Caki2 (cell line): ENCODE measurements around the gene UNK. TPM values are rescaled to one million over a fixed set of nuclear protein-coding genes. Genes with fewer than 3 reads are reported as not detected.

Experiments
- DNase-seq: peaks from one replicate; pipeline ENCODE4 v3.0.0-alpha.2; 2015; ENCODE audit warnings: low read depth
- in situ Hi-C: cut with HindIII; loops from 2 replicates; pipeline ENCODE4 v1.10.0; 2016; ENCODE audit warnings: low sequenced_read_pairs, low pct_unique_long_range_greater_than_20kb, mixed read lengths
- total RNA-seq: library from RNA; depleted of rRNA; stranded (reverse); fragments of >200 nt; shearing (Covaris generic); gene quantifications from 2 replicates; pipeline ENCODE4 v1.2.3, GENCODE V29; 2014; ENCODE audit warnings: low replicate concordance

Gene UNK
- total RNA-seq, 1 experiment from 2014 or later: 37.1 TPM

DNA sequence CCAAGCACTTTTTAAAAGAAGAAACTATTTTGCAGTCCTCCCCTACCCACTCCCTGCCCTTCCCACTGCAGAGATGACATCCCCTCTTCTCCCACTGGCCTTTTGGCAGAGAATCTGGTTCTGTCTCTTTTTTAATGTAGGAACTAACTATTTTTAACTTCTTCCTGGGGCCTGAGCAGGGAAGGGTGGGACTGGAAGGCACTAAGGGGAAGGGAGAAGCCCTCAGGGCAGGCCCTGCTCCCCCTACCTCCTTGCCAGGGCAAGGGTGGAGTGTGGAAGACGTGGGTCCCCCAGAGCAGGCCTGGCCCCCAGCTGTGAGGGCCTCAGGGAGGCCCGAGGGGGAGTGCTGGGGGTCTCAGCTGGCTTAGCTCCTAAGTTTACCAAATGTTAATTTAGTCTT is 40.1 kb downstream of the UNK start:
- DNase-seq: no peak
- in situ Hi-C loops: no loop called here

DNA sequence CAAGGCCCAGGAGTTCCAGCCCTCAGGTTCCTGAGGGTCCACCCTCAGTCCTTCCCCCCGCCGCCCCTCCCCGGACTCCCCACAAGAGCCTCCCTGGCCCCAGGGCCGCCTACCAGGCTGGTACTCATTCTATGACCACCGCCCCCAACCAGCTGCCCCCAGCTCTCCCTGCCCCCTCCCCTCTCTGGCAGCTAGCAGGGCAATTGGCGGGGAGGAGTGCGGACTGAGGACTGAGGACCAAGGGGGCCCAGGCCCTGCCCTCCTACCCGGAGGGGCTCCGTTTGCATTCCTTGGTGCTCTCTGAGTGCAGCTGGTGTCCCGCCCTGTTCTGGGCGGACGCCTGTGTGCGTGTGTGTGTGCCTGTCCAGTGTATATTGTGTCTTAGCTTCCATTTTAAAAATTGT is 40.5 kb downstream of the UNK start:
- DNase-seq: no peak
- in situ Hi-C loops: no loop called here

DNA sequence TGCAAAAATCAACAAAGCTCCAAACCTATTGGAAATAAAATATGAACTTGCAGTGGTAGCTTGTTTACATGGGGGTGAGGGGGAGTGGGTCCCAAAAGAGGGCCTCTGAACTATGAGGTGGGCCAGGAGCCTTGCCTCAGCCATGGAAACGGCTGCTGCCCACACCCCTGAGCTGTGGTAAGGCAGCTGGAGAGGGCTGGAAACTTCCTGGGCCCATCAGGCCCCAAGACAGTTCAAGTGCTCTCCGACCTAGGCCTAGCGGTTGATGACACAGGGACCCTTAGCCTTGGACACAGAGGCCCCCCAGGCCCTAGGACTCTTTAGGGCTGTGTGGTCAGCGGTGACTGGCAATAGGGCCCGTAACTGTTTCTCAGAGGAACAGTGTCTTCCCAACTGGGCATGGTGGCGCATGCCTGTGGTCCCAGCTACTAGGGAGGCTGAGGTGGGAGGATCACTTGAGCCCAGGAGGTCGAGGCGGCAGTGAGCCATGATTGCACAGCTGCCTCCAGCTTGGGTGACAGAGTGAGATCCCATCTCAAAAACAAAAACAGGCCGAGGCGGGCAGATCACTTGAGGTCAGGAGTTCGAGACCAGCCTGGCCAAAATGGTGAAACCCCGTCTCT is 41.3 kb downstream of the UNK start:
- no peak for DNase-seq
- in situ Hi-C loops: no loop called here

DNA sequence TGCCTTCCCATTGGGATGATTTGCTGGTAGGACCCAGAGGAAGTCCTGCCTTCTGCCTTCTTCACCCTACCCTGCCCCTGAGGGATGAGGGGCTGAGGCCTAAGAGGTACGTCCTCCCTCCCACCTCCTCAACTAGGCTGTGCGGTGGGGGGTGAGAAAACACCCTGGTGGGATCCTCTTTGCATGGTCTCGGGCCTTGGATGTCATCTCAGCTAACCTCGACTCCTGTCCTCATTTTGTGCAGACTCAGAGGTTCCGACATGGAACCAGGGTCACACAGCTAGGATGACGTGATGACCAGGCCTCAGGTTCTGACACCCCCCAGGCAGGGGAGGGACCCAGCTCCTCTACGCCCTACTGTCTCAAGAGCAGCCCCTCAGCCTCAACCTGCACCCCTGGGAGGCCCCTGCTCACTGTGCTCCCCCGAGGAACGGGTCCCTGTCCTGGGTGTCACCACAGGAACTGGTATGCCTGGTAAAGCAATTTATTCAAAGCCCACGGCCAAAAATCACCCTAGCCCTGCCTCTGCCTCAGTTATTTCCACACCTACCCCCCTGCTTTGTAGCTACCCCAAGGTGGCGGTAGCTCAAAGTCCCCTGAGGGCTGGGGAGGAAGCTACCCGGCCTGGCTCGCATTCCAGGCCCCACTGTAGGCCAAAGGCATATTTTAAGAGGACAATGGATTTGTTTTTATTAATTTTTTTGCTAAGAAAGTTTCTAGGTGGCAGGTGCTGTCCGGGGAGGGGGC is 42.1 kb downstream of the UNK start:
- in situ Hi-C loops: no loop called here
- no peak for DNase-seq

DNA sequence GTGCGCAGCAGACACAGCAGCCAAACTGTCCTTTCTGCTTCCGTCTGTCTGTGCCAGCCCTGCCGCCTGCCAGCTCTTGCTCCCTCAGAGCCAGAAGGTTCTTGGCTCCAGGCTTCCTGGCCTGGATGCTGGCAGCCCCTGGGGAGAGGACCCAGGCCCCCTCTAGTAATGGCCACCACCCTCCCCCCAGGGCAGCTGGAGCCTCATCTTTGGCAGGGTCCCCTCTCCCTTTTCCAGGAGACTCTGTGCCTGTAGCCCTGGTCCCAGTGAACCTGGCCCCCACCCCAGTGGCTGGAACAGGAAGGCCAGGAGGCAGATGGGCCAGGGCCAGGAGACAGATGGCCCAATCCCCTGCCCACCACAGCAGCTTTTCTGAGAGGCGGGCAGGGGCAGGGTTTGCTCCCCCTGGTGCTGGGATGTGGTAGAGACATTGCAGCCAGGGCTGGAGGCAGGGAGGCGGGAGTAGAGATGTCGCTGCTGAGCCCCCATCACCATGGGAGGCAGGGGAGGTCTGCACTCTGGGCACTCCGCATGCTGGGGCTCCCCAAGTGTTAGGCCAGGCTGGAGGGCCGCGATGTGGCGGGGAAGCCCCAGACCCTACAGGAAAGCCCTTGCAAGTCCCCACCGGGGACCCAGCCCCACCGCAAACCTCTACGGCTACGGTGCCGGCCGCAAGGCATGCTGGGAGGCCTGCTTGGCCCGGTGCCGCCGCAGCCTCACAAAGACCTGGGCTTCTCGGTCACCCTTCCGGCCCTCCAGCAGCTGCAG is 42.9 kb downstream of the UNK start:
- no peak for DNase-seq
- in situ Hi-C loops: no loop called here

DNA sequence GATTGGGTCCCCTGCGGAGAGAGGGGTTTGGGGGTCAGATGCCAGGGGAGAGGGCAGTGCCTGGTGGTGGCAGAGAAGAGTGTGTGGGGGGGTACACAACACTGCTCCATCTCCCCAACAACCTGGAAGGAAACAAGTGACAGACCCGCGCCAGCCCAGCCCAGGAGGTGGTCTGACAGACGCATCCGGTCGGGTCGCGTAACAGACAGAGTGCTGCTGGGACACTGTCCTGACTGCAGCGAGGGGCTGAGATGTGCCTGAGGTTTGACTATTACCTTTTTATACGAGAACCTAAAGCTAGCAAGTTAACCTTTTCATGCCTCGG is 43.4 kb downstream of the UNK start:
- no peak for DNase-seq
- in situ Hi-C loops: no loop called here

DNA sequence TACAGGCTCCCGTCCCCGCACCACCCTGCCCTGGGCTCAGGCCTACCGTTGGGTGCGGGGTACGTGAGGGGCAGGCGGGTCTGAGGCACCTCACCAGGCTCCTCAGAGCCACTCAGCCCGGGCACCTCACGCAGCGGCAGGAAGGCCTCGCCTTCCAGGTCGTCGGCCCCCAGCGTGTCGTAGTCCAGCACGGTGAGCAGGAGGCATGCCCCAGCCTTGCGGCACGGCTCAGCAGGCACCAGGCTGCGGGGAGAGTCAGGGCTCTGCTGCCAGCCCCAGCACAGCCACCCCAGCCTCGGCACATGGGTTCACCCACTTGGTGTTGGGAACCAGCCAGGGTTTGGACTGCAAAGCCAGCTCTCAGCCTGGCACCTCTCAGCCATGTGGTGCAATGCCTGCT is 44.1 kb downstream of the UNK start:
- in situ Hi-C loops: no loop called here
- no peak for DNase-seq

DNA sequence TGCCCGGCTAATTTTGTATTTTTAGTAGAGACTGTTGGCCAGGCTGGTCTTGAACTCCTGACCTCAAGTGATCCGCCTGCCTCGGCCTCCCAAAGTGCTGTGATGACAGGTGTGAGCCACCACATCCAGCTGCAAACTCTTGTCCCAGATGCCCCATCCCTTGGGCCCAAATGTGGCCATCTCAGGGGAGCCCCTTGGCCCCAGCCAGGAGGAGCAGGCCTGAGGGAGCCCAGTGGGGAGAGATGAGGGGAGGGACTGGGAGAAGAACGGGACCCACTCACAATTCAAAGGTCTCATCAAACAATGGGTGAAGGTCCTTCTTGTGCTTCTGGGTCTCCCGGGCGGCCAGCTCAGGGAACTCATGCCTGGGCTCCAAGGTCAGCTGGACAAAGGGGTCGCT is 45.1 kb downstream of the UNK start:
- no peak for DNase-seq
- in situ Hi-C loops: no loop called here

DNA sequence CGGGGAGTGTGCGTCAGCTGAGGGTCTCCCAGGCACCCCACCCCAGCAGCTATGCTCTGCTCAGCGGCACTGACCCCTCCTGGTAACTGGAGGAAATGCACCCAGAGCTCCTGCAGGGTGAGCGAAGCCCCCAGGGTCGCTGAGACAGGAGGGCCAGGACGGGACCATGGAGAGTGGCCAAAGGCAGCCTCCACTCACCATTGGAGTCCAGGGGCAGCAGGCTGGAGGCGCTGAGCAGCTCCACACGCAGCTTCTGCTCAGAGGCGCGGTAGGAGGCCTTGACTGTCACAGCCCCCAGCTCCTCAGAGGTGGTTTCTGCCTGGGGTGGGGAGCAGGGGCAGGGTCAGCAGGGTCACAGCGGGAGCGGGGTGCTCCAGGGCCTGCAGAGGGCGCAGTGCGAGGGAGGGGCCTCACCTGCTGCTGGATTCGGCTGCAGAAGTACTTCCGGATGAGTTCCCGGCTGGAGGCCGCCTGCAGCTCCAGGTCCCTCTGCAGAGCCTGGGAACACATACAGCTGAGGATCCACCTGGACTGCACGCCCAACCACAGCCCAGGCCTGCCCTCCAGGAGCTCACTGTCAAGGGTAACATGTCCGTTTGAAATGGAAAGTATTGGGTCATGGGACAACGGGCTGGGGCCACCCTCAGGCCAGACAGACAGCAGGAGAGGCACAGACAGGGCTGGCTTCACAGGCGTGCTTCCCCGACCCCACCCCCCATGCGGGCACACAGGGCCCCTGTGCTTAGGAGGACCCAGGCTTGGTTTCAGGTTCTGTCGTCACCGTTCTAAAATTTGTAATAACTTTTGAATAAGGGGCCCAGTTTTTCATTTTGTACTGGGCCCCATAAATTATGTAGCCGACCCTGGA is 45.8 kb downstream of the UNK start:
- DNase-seq: no peak
- in situ Hi-C loops: no loop called here

DNA sequence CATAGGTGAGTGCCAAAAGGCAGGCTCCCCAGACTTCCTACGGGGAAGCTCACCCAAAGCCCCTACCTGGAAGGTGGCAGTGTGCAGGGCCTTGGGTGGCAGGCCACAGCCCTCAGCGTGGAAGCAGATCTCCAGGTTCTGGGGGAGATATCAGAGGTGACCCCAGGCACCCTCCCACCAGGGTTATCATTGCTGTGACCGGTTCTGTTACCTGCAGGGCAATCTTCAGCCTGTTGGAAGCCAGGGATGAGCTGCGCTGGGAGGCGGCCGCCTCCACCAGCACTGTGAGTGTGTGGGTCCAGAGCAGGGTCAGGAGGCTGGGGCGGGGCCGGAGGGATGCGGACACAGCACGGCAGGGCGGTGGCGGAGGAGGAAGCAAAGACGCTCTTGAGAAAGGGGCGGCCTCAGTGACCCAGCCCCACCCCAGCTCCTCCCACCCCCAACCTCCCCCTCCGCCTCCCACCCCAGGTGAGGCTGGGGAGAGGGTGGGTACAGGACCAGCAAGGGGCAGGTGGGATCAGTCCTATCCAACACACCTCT is 46.5 kb downstream of the UNK start:
- no peak for DNase-seq
- in situ Hi-C loops: no loop called here

DNA sequence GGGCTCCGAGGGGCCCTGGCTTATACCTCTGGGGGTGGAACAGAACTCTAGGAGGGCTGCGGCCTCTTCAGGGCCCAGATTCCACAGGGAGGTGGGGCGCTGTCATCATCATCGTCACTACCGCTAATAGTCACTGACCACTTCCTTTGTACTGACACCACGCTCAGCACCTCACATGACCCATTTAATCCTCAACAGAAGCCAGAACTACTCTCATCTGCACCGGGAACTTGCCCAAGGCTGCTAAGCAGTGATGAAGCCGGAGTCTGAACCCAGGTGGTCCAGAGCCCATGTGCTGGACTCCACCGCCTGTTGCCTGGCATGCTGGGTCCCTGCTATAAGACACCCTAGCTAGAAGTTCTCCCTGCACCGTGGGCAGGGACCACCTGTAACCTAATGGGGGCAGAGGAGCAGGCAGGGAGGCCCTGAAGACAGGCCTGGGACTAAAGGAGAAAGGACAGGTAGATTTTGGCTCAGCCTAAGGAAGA is 47.6 kb downstream of the UNK start:
- in situ Hi-C loops: no loop called here
- DNase-seq: no peak

DNA sequence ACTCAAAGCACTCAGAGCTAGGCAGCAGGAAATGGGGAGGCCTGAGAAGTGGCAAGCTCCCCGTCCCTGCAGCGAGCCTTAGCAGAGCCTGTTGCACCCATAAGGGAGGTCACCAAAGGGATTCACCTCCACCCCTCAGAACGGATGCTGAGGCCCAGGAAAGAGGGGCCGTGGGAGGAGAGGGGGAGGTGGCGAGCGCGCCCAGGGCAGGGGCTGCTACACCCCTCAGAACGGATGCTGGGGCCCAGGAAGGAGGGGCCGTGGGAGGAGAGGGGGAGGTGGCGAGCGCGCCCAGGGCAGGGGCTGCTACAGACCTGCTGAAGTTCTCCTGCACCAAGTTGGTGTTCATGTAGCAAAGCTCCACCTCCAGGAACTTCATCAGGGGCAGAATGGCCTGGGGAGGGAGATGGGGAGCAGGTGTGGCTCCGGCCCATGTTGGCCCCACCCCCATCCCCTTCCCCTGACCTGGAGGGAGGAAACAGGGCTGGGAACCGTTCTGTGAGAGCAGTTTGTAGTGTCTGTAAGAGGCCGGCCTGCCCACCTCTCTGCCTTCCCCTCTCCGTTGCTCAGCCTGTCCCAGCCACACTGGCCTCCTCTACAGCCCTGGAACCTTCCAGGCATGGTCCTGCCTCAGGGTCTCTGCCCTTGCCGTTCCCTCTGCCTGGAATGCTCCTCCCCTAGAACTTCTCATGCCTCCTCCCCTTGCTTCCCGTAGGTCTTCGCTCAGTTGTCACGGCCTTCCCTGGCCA is 48.2 kb downstream of the UNK start:
- in situ Hi-C loops: no loop called here
- DNase-seq: no peak

DNA sequence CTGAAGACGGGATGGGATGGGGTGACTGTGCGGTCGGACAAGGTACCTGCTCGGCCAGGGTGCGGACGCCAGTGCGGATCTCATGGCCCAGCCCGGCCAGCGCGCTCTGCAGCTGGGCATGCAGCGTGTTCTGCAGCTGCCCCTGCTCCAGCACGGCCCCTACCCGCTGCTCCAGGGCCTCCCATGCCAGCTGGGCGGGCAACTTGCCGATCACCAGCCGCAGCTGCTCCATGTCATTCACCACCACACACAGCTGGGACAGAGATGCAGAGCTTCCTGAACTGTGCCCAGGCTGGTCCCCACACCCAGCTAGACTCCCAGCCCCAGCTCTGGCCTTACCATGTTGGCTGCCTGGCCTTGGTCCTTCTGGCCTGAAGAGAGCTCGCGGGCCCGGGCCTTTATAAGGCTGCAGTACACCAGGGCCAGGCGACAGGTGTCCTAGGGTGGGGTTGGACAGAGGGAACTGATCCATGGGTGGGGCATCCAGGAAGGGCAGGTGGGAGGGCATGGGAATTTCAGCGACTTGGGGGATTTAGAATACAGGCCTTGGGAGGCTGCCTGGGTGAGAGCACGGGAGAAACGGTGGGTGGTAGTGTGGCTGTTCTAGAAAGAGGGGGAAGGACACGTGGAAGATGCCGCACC is 49.8 kb downstream of the UNK start:
- DNase-seq: no peak
- in situ Hi-C loops: no loop called here

DNA sequence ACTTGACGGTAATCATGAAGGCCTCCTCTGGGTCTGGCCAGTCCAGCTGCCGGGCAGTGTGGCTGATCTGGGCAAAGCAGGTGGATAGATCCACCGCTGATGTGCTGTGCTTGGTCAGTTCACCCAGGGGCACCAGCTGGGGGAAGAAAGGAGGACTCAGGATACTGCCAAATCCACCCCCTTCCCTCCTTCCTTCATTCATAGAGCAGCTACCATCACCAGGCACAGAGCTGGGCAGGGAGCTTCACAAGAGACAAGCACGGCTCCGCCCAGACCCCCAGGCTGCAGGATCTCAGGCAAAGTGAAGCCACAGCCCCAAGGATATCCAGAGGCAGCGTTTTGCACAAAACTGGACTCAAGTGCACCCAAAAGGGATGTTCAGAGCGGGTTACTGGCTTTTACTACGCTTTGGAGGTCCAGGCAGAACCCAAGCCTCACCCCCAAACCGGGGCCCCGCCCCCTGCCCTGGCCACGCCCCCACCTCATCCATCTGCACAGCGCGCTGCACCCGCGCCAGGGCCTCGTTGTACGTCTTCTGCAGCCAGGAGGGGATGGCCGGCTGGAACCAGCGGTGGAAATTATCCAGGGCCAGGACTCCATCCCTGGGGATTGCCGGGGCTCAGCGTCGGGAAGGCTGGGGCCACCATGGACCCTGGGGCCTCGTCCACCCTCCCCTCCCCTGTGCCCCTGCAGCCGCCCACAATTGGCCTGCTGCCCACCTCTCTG is 50.5 kb downstream of the UNK start:
- in situ Hi-C loops: no loop called here
- no peak for DNase-seq

DNA sequence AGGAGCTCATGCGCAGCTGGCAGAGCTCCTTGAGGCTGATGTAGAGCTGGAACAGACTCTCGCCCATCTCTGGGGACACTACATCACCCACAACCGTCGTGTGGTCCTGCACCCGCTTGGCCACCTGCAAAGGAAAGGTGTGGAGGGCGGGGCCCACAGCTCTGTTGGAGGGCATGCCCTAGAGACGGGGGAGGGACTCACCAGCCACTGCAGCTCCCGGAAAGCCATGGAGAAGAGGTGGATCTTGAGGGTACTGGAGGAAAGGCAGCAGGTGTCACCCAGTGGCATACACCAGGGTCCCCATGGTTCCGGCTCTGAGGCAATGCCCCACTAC is 51.0 kb downstream of the UNK start:
- in situ Hi-C loops: no loop called here
- no peak for DNase-seq

DNA sequence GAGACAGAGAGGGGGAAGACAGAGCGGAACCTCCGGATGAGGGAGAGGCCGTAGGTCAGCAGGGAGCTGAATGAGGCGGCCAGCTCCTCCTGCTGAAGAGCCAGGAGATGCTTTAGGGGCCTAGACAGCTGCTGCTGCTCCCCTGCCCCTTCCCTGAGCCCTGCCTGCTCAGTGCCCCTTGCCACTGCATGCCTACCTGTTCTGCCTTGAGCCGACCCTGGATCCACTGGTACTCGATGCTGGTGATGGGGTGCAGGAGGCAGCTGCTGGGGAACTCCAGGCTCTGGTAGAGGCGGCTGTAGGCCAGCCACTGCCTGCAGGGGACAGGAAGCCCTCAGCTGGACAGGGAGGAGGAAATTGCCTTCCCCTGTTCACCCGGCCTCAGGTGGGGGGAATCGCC is 52.0 kb downstream of the UNK start:
- in situ Hi-C loops: no loop called here

DNA sequence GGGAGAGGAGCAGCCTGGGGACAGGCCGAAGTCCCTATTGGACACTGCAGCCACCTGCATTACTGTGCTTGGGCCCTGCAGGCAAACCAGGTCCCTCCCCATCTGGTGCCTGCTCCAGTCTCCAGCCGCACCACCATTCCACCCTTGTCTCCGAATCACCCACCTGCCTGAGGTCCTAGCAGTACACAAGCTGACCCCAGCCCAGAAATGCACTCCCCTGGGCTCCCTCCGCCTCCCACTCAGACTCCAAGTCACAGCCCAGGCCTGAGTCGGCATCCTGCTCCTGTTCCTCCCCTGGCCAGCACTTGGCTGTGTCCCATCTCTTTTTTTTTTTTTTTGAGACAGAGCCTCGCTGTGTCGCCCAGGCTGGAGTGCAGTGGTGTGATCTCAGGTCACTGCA is 53.3 kb downstream of the UNK start:
- DNase-seq: no peak
- in situ Hi-C loops: no loop called here

More for the DNA sequence above, 52.0 kb downstream of the UNK start:
- DNase-seq: no peak
